Subcutaneous adipose tissue (tissue), 4 donors: Measurements from ENCODE around the gene KANSL1. TPM values are rescaled to one million over a fixed set of nuclear protein-coding genes. Genes with fewer than 3 reads are reported as not detected.

Experiments used
- total RNA-seq, 4 donors: library from RNA; depleted of rRNA; stranded (reverse); fragments of >200 nt; gene quantifications; one replicate each; pipeline ENCODE4 v1.1.0, GENCODE V29; 2016
- TF ChIP-seq, protein P1 (sequence below): fragments of 450-650 bp; IDR thresholded peaks from one replicate; pipeline ENCODE4 v1.5.1; 2016; ENCODE audit warnings: low read depth, mild to moderate bottlenecking, control low read depth, antibody characterized with exemption, moderate library complexity

The KANSL1 gene
- total RNA-seq, 4 donors from 2014 or later: 71.1 to 128 (median 74.8) TPM

DNA sequence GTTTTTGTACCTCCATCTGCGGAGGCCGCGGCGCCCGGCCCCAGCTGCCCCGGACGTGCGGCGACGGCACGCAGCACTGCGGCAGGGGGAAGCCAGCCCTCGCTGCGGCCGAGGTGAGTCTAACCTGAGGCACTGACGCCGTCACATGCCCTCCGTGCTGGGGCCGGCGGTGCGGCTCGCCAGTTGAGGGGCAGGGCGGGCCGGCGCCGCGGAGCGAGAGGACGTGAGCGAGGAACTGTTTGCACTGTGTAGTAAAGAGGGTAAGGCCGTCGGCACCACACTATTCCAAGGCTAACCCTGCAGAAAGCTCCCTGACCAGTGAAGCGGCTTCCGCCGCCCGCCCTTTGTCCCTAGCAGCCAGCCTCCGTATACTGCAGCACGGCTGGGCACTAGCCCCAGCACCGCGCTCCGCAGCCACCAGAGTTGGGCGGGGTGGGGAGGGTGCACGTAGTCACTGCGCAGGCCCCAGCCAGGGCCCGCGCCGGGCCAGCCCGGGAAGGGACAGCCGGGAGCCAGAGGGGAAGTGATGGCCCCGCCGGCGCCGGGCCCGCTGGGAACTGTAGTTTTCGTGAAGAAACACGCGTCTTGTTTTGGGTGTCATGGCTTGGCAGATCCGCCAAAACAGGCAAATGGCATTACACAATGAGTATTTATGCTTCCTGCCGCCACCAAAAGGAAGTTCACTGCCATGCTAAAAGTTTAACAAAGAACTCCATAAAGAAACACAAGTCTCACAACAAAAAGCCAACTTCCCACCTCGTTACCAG lies 580 bp upstream of the KANSL1 start:
- TF ChIP-seq, protein P1, sequence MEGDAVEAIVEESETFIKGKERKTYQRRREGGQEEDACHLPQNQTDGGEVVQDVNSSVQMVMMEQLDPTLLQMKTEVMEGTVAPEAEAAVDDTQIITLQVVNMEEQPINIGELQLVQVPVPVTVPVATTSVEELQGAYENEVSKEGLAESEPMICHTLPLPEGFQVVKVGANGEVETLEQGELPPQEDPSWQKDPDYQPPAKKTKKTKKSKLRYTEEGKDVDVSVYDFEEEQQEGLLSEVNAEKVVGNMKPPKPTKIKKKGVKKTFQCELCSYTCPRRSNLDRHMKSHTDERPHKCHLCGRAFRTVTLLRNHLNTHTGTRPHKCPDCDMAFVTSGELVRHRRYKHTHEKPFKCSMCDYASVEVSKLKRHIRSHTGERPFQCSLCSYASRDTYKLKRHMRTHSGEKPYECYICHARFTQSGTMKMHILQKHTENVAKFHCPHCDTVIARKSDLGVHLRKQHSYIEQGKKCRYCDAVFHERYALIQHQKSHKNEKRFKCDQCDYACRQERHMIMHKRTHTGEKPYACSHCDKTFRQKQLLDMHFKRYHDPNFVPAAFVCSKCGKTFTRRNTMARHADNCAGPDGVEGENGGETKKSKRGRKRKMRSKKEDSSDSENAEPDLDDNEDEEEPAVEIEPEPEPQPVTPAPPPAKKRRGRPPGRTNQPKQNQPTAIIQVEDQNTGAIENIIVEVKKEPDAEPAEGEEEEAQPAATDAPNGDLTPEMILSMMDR: no peak

DNA sequence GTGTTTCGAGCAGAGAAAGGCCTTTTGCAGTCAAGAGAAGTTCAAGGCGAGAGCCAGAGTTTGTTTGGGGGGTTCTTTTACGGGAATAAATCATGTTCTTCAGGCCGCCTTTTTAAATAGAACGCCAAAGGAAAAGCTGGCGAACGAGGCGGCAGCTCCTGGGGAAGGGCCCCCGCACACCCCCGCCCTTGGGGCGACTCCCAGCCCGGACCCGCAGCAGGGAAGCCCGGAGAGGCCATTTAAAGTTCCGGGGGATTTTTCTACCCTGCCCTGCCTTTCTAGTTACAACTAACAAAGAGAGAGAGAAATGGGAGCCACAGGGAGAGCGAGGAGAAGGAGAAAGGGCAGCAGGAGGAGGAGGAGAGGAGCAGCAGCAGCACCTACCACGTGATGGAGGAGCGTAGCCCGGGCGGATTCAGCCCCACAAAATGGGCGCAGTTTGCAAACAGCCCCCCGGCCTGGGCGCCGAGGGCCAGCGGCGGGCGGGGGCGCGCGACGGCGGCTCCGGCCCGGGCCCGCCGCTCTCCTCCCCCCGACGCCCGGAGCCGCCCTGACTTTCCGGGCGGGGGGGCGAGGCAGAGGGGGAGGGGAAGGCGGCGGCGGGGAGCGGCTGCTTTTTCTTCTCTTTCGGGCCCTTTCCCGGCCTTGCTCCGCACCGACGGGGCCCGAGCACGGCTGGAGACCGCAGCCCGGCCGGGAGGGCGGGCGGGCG lies 634 bp downstream of the KANSL1 start:
- TF ChIP-seq, protein P1: no peak

DNA sequence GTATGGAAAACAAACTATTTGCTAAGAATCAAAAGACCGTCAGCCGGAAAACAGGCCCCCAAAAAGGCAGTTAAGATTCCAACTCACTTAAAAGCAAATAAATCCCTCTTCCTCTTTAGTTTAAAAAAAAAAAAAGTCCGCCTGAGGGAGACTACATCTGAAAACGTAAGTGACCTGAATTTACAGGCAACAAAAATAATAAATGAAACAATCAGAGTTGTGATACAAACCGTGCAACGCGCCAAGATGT lies 1.1 kb downstream of the KANSL1 start:
- TF ChIP-seq, protein P1: no peak

DNA sequence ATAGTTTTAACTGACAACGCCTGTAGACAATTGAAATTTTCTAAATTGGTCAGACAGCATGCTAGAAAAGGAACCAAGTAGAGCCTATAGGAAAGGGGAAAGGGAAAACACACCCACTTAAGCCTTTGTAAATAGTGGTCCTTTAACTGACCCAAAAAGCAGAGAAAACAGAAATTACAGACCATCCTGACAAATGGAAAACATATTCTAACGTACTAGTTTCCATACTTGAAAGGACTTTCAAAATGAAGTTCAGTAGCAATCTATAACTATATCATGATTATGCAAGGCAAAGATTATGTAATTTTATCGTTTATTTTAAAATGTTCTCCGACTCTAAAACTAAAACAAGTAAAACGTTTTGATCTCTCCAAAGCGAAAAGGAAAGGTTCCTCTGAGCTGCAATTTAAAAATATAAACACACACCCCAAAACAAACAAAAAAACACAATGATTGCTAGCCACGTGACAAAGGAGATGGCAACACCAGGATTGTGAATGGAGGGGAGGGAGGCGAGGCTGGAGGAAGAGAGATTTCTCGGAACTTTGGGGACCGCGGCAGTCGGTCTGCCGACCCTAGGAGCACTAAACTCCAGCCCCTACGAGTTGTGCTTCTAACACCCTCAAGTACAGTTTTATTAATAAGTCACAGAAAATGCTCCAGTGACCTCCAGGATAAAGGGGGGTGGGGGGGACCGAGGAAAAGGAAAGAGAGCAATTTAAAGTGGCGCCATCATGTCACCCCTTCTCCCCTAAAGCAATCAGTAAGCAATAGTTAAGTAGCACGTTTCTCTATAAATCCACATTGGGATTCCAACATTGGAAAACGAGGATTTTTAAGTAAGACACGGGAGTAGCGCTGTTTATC lies 1.7 kb downstream of the KANSL1 start:
- TF ChIP-seq, protein P1: no peak

DNA sequence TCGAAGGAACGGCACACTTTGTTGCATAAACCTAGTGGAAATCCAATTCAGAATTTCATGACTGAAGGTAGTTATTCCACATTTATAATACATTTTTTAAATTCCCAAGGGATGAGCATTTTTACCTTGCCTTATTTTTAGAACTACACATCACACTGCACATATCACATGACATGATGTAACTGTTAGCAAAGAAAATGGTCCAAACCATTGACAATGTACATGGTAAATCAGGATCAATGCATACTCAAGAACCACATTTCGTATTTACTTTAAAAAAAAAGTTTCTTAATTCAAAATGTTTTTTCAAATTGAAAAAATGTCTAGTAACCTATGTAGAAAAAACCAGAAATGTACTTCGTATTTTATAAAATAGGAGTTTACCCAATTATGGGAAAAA lies 2.5 kb downstream of the KANSL1 start:
- TF ChIP-seq, protein P1: no peak

DNA sequence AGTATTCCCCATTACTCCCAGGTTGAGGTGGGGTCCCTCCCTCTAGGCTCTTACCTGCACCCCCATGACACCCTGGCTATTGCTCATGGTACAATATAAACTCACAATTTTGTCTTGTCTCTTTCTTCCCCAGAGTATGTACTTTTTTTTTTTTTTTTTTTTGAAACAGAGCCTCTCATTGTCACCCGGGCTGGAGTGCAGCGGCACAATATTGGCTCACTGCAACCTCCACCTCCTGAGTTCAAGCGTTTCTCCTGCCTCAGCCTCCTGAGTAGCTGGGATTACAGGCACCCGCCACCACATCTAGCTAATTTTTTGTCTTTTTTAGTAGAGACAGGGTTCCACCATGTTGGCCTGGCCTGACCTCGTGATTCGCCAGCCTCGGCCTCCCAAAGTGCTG lies 8.5 kb downstream of the KANSL1 start:
- TF ChIP-seq, protein P1: no peak

DNA sequence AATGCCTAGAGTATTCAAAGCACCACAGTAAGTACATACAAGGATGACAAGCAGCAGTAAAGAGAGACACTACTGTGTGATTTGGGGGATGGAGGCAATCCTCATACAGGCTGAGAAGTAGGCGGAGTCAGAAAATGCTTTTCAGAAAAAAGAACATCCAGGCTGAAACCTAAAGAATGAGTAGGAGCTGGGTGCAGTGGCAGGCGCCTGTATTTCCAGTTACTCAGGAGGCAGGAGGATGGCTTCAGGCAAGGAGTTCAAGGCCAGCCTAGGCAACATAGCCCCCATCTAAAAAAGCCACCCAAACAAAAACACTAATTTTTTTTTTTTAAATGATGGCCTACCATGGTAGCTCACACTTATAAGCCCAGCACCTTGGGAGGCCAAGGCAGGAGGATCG lies 10.3 kb downstream of the KANSL1 start:
- TF ChIP-seq, protein P1: no peak
